ENCODE measurements around the gene FN3KRP.

DNA sequence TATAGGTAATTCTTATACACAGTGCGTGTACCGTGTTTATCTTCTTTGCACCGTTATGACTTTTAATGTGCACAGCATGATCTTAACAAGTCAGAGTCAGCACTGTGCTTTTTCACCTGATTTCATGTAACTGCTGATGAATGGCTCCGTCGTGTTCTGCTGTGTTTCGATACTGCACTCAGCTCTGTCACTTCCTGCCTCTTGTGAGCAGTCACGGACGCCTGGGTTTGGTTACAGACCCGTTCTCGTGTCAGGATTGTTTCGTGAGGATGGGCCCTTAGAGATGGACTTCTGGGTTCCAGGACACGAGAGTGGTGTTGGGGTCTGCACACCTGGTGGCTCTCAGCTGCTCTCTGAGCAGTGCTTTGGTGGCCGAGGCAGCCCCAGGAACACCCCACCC lies 59.9 kb downstream of the FN3KRP start:
- TF ChIP-seq, protein P1, sequence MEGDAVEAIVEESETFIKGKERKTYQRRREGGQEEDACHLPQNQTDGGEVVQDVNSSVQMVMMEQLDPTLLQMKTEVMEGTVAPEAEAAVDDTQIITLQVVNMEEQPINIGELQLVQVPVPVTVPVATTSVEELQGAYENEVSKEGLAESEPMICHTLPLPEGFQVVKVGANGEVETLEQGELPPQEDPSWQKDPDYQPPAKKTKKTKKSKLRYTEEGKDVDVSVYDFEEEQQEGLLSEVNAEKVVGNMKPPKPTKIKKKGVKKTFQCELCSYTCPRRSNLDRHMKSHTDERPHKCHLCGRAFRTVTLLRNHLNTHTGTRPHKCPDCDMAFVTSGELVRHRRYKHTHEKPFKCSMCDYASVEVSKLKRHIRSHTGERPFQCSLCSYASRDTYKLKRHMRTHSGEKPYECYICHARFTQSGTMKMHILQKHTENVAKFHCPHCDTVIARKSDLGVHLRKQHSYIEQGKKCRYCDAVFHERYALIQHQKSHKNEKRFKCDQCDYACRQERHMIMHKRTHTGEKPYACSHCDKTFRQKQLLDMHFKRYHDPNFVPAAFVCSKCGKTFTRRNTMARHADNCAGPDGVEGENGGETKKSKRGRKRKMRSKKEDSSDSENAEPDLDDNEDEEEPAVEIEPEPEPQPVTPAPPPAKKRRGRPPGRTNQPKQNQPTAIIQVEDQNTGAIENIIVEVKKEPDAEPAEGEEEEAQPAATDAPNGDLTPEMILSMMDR (IDR thresholded peaks at IDR 0.05): no peak
- no peak for TF ChIP-seq POLR2AphosphoS5 (IDR thresholded peaks at IDR 0.05)
- TF ChIP-seq POLR2A (IDR thresholded peaks at IDR 0.05; ENCODE audit: low read depth): no peak

Data from esophagus muscularis mucosa (tissue), 3 donors.